GM18519 (cell line): ENCODE measurements around the gene PIRT.

Experiments
- ATAC-seq: cut with Tn5 transposase; IDR thresholded peaks from one replicate; pipeline ENCODE4 v1.9.1; 2021; ENCODE audit warnings: mild to moderate bottlenecking, moderate library complexity; ENCODE audit not compliant: unreplicated experiment, low FRiP score

The PIRT gene

DNA sequence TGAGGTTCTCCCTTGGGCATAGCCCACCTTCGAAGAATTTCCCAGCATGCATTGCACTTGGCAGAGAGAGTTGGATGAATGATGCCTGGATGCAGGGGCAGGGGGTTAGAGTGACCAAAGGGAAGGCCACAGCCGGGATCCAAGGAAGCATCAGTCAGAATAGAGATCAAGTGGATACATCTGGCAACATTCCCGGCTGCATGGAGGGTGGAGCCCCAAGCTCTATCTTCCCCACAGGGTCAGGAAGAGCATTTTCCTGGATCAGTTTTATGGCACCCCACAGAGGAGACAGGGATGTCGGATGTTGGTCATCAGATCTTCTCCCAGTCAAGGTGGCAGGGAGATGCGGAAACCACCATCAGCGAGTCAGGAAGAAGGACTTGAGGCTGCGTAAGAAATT lies 13.0 kb downstream of the PIRT start:
- ATAC-seq = no peak

DNA sequence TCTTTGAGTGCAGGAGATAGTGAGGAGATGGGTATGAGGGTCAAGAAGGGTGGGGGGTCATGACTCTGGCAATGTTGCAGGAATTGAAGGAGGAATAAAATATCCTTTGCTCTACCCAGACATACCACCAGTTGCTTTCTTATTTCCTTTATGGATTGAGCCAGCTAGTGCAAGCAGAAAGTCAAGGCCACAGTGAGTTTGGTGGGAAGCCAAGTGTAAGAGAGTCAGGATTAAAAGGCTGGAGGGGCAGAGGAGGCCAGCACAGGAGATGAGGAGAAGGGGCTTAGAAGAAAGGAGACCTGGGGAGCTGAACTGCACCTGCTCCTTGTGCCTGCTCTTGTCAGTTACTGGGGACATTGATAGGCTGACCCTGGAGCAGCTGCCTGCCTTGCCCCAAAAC lies 16.1 kb downstream of the PIRT start:
- ATAC-seq = no peak

DNA sequence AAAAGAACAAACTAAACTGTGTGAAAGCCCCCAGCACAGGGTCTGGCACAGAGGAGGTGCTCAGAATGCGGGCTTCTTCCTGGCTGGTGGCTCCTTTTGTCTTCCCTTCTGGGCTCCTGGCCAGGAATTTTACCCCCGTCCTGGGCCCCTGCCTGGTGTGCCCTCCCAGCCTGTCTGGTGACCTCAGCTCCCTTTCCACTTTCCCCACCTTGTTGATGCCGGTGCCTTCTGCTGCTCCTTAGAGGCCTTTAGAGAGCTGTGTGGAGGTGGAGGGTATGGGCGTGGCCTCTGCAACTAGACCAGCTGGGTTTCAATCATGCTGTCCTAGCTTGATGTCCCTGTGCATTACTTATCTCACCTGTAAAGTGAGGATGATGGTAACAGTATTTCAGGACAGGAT lies 16.8 kb downstream of the PIRT start:
- ATAC-seq = no peak

DNA sequence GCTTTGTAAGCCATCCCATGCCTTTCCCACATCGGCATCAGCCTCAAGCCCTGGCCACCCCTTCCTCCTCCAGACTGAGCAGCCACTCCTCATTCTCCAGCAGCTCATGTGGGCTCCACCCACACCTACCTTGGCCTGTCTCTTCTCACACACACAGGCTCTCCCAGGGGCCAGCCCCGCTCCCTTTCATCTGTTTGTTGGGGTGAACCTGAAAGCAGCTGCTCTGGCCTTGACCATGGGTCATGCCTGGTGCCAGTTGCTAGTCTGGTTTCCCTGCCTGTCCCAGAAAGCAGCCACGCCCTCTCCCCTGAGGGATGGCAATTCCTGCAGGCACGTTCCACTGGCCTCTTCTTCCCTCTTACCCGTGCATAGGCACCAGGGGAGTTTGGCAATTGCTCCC lies 22.6 kb downstream of the PIRT start:
- ATAC-seq = no peak

DNA sequence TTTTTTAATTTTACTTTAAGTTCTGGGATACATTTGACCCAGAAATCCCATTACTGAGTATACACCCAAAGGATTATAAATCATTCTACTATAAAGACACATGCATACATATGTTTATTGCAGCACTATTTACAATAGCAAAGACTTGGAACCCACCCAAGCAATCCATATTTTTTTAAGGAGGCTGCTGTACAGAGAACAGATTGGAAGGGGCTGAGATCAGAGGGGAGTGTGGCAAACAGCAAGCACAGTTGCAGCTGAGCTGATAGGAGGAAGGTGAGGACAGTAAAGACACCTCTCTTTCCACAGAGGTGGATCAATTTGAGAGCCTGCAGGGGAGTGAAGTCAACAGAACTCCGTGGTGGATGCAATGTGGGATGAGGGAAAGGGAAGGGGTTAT lies 23.8 kb downstream of the PIRT start:
- ATAC-seq = no peak

- ATAC-seq = no peak
Measured at GRCh38 chr17:10812674-10813073, 25.2 kb downstream of the PIRT start.

GRCh38 chr17:10809605-10810004 lies 28.3 kb downstream of the PIRT start:
- ATAC-seq = no peak

- no peak for ATAC-seq
Measured at GRCh38 chr17:10807704-10808128, 30.2 kb downstream of the PIRT start.

- ATAC-seq = no peak
Measured at GRCh38 chr17:10806545-10807262, 31.2 kb downstream of the PIRT start.

- no peak for ATAC-seq
Measured at GRCh38 chr17:10805911-10806310, 32.0 kb downstream of the PIRT start.

GRCh38 chr17:10804546-10804945 lies 33.3 kb downstream of the PIRT start:
- ATAC-seq = no peak

DNA sequence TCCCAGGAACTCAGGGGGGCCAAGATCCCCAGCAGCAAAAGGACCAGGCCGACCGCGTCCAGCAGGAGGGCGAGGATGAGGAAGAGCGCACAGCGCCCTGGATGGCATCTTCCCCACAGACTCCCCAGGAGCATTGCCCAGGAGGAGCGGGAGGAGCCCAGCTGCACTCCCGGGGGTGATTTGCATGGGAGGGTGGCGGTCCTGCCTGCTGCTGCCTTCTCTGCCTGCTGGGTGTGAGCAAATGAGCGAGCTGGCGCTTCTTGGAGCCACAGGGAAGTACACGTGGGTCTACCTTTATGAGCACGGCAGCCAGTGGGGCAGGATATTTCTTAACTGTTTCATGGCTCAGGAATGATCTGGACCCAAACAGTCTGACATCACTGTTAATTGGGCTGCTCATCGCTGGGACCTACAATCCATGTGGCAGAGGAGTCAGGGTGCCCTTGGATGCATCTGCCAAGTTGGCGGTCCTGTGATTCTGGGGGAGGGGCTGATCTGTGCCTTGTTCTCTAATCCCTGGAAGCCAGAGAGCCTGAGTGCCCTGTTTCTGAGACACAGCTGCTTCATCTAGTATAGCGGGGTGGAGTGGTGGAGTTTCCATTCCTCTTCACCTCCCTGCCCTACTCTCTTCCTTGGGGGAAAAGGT lies 33.9 kb downstream of the PIRT start, which contains the start of gene TMEM238L:
TMEM238L (minus strand) TSS at position 270 of the 646 bp plus-strand sequence; CDS start at position 134, 136 bp downstream.
- no peak for ATAC-seq

DNA sequence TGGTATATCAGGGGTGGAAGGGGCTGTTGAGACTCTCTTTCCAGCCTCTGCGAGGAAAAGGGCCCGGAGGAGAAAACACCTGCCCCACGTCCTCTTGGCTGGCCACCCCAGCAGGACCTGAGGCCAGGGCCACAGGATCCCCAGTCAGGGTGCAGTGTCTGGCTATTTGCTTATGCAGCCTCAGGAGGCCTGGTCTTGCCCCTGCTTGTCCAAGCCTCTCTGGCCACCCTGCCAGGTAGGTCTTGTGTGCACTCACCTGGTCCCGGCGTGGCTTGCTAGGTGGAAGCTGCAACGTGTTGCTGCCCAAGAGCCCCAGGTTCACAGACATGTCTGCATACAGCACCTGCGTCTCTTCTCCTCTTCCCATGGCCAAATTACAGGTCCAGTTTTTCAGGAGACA lies 34.5 kb downstream of the PIRT start:
- ATAC-seq = no peak

DNA sequence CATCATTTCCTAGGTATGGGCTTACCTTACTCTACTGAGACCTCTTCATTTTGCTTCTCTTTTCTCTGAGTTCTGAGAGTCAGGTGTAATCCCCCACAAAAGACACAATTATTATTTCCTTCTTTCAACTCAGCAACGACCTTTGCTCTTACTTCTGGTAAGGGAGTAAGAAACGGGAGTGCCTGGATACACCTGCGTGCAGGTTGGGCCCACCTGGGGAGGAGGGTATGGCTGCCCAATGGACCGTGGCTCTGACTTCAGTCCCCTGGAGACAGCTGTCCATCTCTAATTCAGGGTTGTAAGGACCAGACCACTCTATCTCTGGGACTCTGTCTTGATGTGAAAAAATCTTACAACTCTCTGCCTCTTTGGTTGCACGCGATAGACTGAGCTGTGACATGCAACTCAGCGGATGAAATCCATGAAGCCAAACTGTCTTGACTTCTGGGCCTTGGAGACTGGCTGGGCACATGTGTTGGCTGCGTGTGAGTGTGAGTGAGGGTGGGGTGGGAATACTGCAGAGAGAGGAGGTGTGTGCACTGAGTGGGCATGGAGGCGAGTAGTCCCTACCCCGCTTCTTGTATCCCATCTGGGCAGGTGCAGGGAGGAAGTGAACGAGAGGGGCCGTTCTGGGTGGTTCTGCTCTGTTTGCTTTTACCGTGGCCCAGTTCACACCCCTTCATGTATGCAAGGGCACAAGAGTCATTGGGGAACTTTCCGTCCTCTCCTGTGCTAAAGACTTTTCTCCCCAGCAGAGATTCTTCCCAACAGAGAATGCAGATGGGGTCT lies 35.2 kb downstream of the PIRT start:
- no peak for ATAC-seq

GRCh38 chr17:10799407-10799806 lies 38.5 kb downstream of the PIRT start:
- ATAC-seq = no peak

DNA sequence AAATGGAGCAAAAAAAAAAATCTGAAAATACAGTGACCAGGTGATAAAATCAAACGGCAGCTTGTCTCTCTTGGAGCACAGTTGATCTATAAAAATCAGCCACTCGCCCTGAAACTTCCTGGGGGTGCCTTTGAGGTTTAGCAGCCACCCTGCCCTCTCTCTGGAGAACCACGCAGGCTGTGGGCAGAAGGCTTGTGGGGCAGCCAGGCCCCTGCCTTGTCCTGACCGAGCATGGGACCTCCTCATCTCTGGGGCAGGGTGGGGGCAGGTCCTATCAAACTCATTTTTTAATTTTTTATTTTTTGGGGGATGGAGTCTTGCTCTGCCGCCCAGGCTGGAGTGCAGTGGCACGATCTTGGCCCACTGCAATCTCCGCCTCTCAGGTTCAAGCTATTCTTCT lies 39.0 kb downstream of the PIRT start:
- no peak for ATAC-seq

GRCh38 chr17:10798332-10798749 lies 39.5 kb downstream of the PIRT start:
- ATAC-seq = no peak

- ATAC-seq = no peak
Measured at GRCh38 chr17:10797476-10798328, 40.2 kb downstream of the PIRT start.

DNA sequence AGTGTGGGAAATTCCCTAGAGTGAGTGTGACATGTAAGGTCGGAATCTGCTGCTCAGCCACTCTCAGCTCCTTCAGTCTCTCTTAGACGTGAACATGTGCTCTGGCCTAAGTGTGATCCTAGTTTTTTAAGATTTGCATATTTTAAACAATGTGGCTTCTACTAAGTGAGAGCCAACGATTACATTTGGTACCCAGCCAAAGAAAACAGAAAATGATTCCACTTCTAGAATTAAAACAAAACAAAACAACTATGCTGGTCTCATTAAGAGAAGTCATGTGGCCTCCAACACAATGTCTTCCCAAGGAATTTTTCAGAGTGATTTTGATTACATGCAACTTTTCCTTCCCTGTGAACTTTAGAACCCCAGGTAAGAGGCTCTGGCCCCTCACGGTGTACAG lies 44.1 kb downstream of the PIRT start:
- no peak for ATAC-seq

DNA sequence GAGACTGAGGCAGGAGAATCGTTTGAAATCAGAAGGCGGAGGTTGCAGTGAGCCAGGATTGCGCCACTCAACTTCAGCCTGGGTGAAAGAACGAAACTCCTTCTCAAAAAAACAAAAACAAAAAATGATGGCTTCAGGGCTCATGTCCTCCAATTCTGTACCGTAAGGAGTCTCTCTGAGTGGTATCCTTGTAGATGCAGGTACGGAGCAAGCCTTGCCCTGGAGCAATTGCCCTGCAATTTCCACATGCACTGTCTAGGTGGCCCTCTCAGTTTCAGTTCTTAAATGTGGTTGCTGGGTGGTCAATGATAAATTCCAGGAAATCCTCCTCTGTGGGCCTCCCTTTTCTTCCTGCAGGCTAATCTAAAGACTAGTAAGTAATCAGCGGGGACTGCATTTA lies 44.6 kb downstream of the PIRT start:
- ATAC-seq = no peak
